ENCODE measurements around the gene INA. TPM values are rescaled to one million over a fixed set of nuclear protein-coding genes. Genes with fewer than 3 reads are reported as not detected.

INA gene
- total RNA-seq, 3 donors from 2014 or later (not counting 1 experiment from before 2014, with no cell fraction given) = not detected

DNA sequence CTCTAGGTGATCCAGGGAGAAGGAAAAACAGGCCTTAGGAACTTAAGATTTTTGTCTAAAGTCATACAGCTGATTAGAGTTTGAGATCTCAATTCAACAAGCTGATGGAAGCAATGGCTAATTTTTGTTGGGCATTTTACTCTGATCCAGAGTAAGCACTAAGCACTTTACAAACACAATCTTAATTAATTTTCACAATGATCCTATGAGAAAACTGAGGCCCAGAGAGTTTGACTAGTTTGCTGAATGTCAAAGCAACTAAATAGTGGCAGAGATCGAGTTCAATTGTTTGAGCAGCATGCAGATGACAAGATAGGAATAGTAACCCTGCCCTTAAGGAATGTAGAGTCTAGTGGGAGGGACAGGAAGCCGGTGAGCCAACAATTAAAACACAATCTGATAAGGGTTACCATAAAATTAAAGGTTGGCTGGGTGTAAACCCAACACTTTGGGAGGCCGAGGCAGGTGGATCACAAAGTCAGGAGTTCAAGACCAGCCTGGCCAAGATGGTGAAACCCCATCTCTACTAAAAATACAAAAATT, 44.7 kb upstream of the INA start:
- H3K27me3 ChIP-seq (ENCODE audit: control insufficient read depth, insufficient read depth, low read length) = no peaks in the 10 kb centered on the region
- ATAC-seq (no peak), DNase-seq (no peak)
- intact Hi-C loops (cut with micrococcal nuclease) = no loop called here
- H3K4me3 Mint-ChIP-seq = no peak overlapping the region
- no peaks in the 10 kb centered on the region for H3K9me3 Mint-ChIP-seq
- no peaks in the 10 kb centered on the region for H3K36me3 Mint-ChIP-seq
- no peak overlapping the region for H3K27ac Mint-ChIP-seq
- no peaks in the 10 kb centered on the region for H3K9me3 ChIP-seq (ENCODE audit: control insufficient read depth, insufficient read depth, low read length)
- TF ChIP-seq, protein P1, sequence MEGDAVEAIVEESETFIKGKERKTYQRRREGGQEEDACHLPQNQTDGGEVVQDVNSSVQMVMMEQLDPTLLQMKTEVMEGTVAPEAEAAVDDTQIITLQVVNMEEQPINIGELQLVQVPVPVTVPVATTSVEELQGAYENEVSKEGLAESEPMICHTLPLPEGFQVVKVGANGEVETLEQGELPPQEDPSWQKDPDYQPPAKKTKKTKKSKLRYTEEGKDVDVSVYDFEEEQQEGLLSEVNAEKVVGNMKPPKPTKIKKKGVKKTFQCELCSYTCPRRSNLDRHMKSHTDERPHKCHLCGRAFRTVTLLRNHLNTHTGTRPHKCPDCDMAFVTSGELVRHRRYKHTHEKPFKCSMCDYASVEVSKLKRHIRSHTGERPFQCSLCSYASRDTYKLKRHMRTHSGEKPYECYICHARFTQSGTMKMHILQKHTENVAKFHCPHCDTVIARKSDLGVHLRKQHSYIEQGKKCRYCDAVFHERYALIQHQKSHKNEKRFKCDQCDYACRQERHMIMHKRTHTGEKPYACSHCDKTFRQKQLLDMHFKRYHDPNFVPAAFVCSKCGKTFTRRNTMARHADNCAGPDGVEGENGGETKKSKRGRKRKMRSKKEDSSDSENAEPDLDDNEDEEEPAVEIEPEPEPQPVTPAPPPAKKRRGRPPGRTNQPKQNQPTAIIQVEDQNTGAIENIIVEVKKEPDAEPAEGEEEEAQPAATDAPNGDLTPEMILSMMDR (IDR thresholded peaks at IDR 0.05) = no peak
- no peaks in the 10 kb centered on the region for H3K4me1 ChIP-seq (ENCODE audit: control insufficient read depth, insufficient read depth, low read length)
- 79% methylated on average over 3 of the region's 3 CpGs for WGBS (ENCODE audit: insufficient coverage)
- H3K27ac ChIP-seq (ENCODE audit: low read length) = no peak overlapping the region
- peaks cover 0 to 7% of the 10 kb centered on the region in 2 donors for H3K27me3 Mint-ChIP-seq (ENCODE audit: low read depth in 2 of 2)
- no peaks in the 10 kb centered on the region for H3K4me1 Mint-ChIP-seq
- no peak overlapping the region for H3K4me3 ChIP-seq (ENCODE audit: low read length)
- H3K36me3 ChIP-seq (ENCODE audit: control insufficient read depth, insufficient read depth, low read length) = no peaks in the 10 kb centered on the region

DNA sequence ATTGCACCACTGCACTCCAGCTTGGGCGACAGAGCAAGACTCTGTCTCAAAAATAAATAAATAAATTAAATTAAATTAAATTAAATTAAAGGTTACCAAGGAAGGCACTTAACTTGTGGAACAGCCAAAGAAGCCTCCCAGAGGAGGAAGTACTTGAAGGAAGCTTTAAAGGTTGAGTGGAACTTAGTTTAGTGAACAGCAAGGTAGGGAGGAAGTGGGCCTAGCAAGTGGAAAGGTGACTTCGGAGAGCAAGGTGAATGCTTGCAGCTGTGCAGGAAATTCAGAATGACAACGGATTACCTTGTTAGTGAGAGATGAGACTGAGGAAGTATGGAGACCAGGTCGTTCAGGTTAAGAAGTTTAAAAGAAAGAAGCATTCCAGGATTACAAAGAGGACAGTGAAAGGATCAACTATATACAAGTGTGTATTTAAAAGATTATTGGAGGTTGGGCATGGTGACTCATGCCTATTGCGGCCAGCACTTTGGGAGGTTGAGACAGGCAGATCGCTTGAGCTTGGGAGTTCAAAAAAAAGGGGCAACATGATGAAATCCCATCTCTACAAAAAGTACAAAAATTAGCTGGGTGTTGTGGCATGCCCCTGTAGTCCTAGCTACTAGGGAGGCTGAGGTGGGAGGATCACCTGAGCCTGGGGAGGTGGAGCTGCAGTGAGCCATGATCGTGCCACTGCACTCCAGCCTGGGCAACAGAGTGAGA, 44.0 kb upstream of the INA start:
- no peaks in the 10 kb centered on the region for H3K4me1 Mint-ChIP-seq
- H3K27me3 Mint-ChIP-seq (ENCODE audit: low read depth in 2 of 2) = peaks cover 0 to 7% of the 10 kb centered on the region in 2 donors
- Histone ChIP-seq H3K4me3 (ENCODE audit: low read length) (no peak overlapping the region), H3K9me3 (ENCODE audit: control insufficient read depth, insufficient read depth, low read length) (no peaks in the 10 kb centered on the region), H3K27ac (ENCODE audit: low read length) (no peak overlapping the region), H3K27me3 (ENCODE audit: control insufficient read depth, insufficient read depth, low read length) (no peaks in the 10 kb centered on the region), H3K36me3 (ENCODE audit: control insufficient read depth, insufficient read depth, low read length) (no peaks in the 10 kb centered on the region), H3K4me1 (ENCODE audit: control insufficient read depth, insufficient read depth, low read length) (no peaks in the 10 kb centered on the region)
- TF ChIP-seq, protein P1 (IDR thresholded peaks at IDR 0.05) = no peak
- H3K9me3 Mint-ChIP-seq = no peaks in the 10 kb centered on the region
- no peaks in the 10 kb centered on the region for H3K36me3 Mint-ChIP-seq
- 58% methylated on average over 6 of the region's 7 CpGs for WGBS (ENCODE audit: insufficient coverage)
- H3K27ac Mint-ChIP-seq = no peak overlapping the region
- DNase-seq = no peak
- no peak overlapping the region for H3K4me3 Mint-ChIP-seq
- intact Hi-C loops (cut with micrococcal nuclease) = no loop called here
- ATAC-seq = no peak

GRCh38 chr10:103235775-103236174, 41.2 kb upstream of the INA start:
- Histone ChIP-seq H3K36me3 (ENCODE audit: control insufficient read depth, insufficient read depth, low read length) (no peaks in the 10 kb centered on the region), H3K27me3 (ENCODE audit: control insufficient read depth, insufficient read depth, low read length) (no peaks in the 10 kb centered on the region), H3K27ac (ENCODE audit: low read length) (no peak overlapping the region), H3K4me3 (ENCODE audit: low read length) (no peak overlapping the region), H3K9me3 (ENCODE audit: control insufficient read depth, insufficient read depth, low read length) (no peaks in the 10 kb centered on the region), H3K4me1 (ENCODE audit: control insufficient read depth, insufficient read depth, low read length) (peaks cover 7% of the 10 kb centered on the region)
- Mint-ChIP-seq H3K27me3 (ENCODE audit: low read depth in 2 of 2) (peaks cover 0 to 7% of the 10 kb centered on the region in 2 donors), H3K27ac (no peak overlapping the region), H3K4me1 (peaks cover 6% of the 10 kb centered on the region in 2 donors), H3K36me3 (no peaks in the 10 kb centered on the region), H3K9me3 (no peaks in the 10 kb centered on the region), H3K4me3 (no peak overlapping the region)
- TF ChIP-seq, protein P1 (IDR thresholded peaks at IDR 0.05) = no peak
- no peak for DNase-seq
- intact Hi-C loops (cut with micrococcal nuclease) = no loop called here
- WGBS (ENCODE audit: insufficient coverage) = 94% methylated on average over 2 of the region's 2 CpGs
- no peak for ATAC-seq
